ENCODE results near the gene RASA3. TPM values are rescaled to one million over a fixed set of nuclear protein-coding genes. Genes with fewer than 3 reads are reported as not detected.

RASA3 gene
- total and polyA plus RNA-seq, 2 of the 8 experiments (the other 6 are each of a cell fraction or from before 2014, with no cell fraction given) = 7.5 to 21.9 TPM

DNA sequence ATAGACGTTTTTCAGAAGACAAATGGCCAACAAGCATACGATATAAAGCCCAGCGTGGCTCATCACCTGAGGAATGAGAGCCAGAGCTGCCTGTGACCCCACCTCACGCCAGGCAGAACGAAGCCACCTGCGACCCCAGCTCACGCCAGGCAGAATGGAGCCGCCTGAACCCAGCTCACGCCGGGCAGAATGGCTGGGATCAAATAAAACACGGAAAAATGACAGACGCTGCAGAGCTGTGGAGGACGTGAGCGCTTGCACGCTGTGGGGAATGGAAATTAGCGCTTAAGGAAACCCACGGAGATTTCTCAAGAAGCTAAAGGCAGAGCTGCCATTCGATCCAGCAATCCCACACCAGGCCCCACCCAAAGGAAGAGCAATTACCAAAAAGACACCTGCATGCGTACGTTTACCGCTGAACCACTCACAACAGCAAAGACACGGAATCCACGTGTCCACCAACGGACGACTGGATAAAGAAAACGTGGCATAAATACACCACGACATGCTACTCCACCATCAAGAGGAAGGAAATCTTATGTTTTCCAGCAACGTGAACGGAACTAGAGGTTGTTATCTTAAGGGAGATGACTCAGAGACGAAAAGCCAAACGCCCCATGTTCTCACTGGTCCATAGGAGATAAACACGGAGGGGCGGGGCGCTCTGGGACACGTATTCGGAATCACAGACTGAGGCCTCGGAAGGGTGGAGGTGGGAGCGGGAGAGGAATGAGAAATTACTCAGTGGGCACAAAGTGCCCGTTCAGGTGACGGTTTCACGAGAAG lies 127.8 kb downstream of the RASA3 start:
- Histone ChIP-seq H2BK20ac (ENCODE audit: low read length) (no peak overlapping the region), H4K5ac (ENCODE audit: insufficient read length, low read depth, low read length) (no peak overlapping the region), H2AK5ac (ENCODE audit: low read depth, low read length) (no peak overlapping the region), H3K9ac (replicated peaks in 1 of 4; ENCODE audit: extremely low read depth in 1 of 4, low read depth in 3 of 4, low read length in 3 of 4) (no peak overlapping the region), H3K79me2 (ENCODE audit: control insufficient read depth in 1 of 2, insufficient read depth in 2 of 2, low read length in 2 of 2) (no peaks in the 10 kb centered on the region), H3K36me3 (ENCODE audit: control insufficient read depth in 2 of 4, insufficient read depth in 4 of 4, low read length in 3 of 4) (no peaks in the 10 kb centered on the region), H4K20me1 (replicated peaks in 1 of 2; ENCODE audit: control insufficient read depth in 1 of 2, insufficient read depth in 2 of 2, low read length in 2 of 2) (peaks cover 0 to 5% of the 10 kb centered on the region in 2 experiments), H3K14ac (ENCODE audit: insufficient read length) (no peak overlapping the region), H2BK12ac (ENCODE audit: low read depth, low read length) (no peak overlapping the region), H3K18ac (ENCODE audit: extremely low read depth, low read length) (no peak overlapping the region), H2BK5ac (ENCODE audit: low read depth, low read length) (no peak overlapping the region), H3K56ac (replicated peaks; ENCODE audit: insufficient read length, low read depth, low read length) (no peak overlapping the region), H2AFZ (ENCODE audit: low read length) (no peak overlapping the region), H3K23me2 (ENCODE audit: low read depth, low read length) (no peaks in the 10 kb centered on the region), H3K4ac (replicated peaks; ENCODE audit: insufficient read length, low read depth, low read length) (no peak overlapping the region), H2BK120ac (replicated peaks; ENCODE audit: low read depth, low read length) (no peak overlapping the region), H3K27ac (ENCODE audit: low read depth, low read length) (no peak overlapping the region), H3K79me1 (ENCODE audit: low read depth, low read length) (no peaks in the 10 kb centered on the region), H4K91ac (replicated peaks; ENCODE audit: insufficient read length, low read length) (no peak overlapping the region), H3K9me3 (ENCODE audit: insufficient read depth in 2 of 2, low read depth in 1 of 2, low read length in 1 of 2) (no peaks in the 10 kb centered on the region), H3K4me3 (ENCODE audit: extremely low read depth in 1 of 4, insufficient read depth in 2 of 4, low read depth in 3 of 4, low read length in 4 of 4) (no peak overlapping the region), H3K23ac (ENCODE audit: insufficient read length) (no peak overlapping the region), H3K27me3 (replicated peaks in 1 of 4; ENCODE audit: control insufficient read depth in 3 of 4, extremely low read depth in 1 of 4, insufficient read depth in 3 of 4, low read length in 3 of 4) (no peaks in the 10 kb centered on the region), H3K4me1 (replicated peaks in 1 of 4; ENCODE audit: control insufficient read depth in 3 of 4, insufficient read depth in 4 of 4, low read length in 3 of 4) (no peaks in the 10 kb centered on the region; a peak in 1 of 7 replicates), H3K4me2 (ENCODE audit: insufficient read depth in 1 of 2, low read depth in 2 of 2, low read length in 2 of 2) (no peak overlapping the region), H4K8ac (ENCODE audit: extremely low read depth, insufficient read depth, low read length) (no peak overlapping the region), H2BK15ac (ENCODE audit: low read length) (no peak overlapping the region)
- 88% methylated on average over 41 of the region's 41 CpGs; no CpG with 5 or more reads in 1 of the 2 experiments for WGBS, 2 experiments (ENCODE audit: extremely low coverage in 1 of 2, insufficient coverage in 1 of 2, insufficient read length in 1 of 2, insufficient replicate concordance in 2 of 2, low coverage in 1 of 2, low lambda C conversion rate in 2 of 2, missing lambda C conversion rate in 1 of 2)
- FAIRE-seq (no peak), DNase-seq (ENCODE audit: low read depth in 1 of 2, low spot score in 2 of 2) (no peak)
- TF ChIP-seq SAP30 (IDR thresholded peaks at IDR 0.05; ENCODE audit: insufficient read depth, insufficient replicate concordance, low read length) = no peak
- TF ChIP-seq SIRT6 (IDR thresholded peaks at IDR 0.05; ENCODE audit: low read length) = no peak
- TF ChIP-seq RBBP5 (IDR thresholded peaks at IDR 0.05; ENCODE audit: borderline replicate concordance, low read depth, low read length) = no peak
- no peak for TF ChIP-seq ASH2L (IDR thresholded peaks at IDR 0.05; ENCODE audit: low read length)
- TF ChIP-seq ATF3 (IDR thresholded peaks at IDR 0.05; ENCODE audit: insufficient read depth, low read depth, low read length) = no peak
- CTCF ChIA-PET (ENCODE audit: partially characterized antibody) = interaction anchor here (1.4 kb wide), 1 partner anchor 58 kb away, joined by 3 read pairs; no protein-coding TSS in a partner anchor
- POLR2A ChIA-PET (ENCODE audit: partially characterized antibody) = no interaction called here
